HG03354 (cell line): Measurements from ENCODE around the gene MPHOSPH9.

Experiments used
- ATAC-seq: cut with Tn5 transposase; IDR thresholded peaks from one replicate; pipeline ENCODE4 v1.9.1; 2021; ENCODE audit warnings: mild to moderate bottlenecking; ENCODE audit not compliant: unreplicated experiment, poor library complexity, severe bottlenecking

The MPHOSPH9 gene

GRCh38 chr12:123151457-123152454, 81.2 kb downstream of the MPHOSPH9 start:
- ATAC-seq: no peak

- ATAC-seq: peak; percentile 69
Observed at GRCh38 chr12:123150744-123151456, 82.0 kb downstream of the MPHOSPH9 start, which contains the start of gene PITPNM2. TSS of gene PITPNM2 (minus strand) at chr12:123151090. CDS start at chr12:123034590, 116,500 bp downstream.

- peak; percentile 35 for ATAC-seq
Observed at GRCh38 chr12:123150275-123150743, 82.6 kb downstream of the MPHOSPH9 start.

GRCh38 chr12:123149501-123150274, 83.3 kb downstream of the MPHOSPH9 start:
- no peak for ATAC-seq

GRCh38 chr12:123149088-123149487, 83.9 kb downstream of the MPHOSPH9 start:
- no peak for ATAC-seq

- no peak for ATAC-seq
Observed at GRCh38 chr12:123148655-123149054, 84.3 kb downstream of the MPHOSPH9 start.

GRCh38 chr12:123148223-123148622, 84.7 kb downstream of the MPHOSPH9 start:
- no peak for ATAC-seq

GRCh38 chr12:123145211-123145610, 87.7 kb downstream of the MPHOSPH9 start:
- no peak for ATAC-seq

GRCh38 chr12:123143736-123144461, 89.0 kb downstream of the MPHOSPH9 start:
- ATAC-seq: no peak

GRCh38 chr12:123142921-123143735, 89.8 kb downstream of the MPHOSPH9 start:
- ATAC-seq: no peak

GRCh38 chr12:123142518-123142840, 90.5 kb downstream of the MPHOSPH9 start:
- ATAC-seq: no peak

GRCh38 chr12:123141615-123142517, 91.1 kb downstream of the MPHOSPH9 start:
- no peak for ATAC-seq

GRCh38 chr12:123140676-123141614, 92.0 kb downstream of the MPHOSPH9 start:
- ATAC-seq: no peak

GRCh38 chr12:123139926-123140675, 92.8 kb downstream of the MPHOSPH9 start:
- ATAC-seq: no peak

- no peak for ATAC-seq
Observed at GRCh38 chr12:123135688-123136087, 97.3 kb downstream of the MPHOSPH9 start.

- no peak for ATAC-seq
Observed at GRCh38 chr12:123134826-123135225, 98.1 kb downstream of the MPHOSPH9 start.
